Cardiac muscle cell (in vitro differentiated cells and primary cell): ENCODE results near the gene SPATS2L. TPM values are rescaled to one million over a fixed set of nuclear protein-coding genes. Genes with fewer than 3 reads are reported as not detected.
A peak's percentile ranks its signal among the peaks of the same experiment; 100 is the strongest.

Experiments
- DNase-seq, 2 donors: peaks; one replicate each; pipeline versions ENCODE4 v3.0.0 to v3.0.0-alpha.2; 2010 to 2017; ENCODE audit warnings: low read depth in 1 of 2, low spot score in 1 of 2
- H3K27ac ChIP-seq: fragments of 200-600 bp; sonication (generic); 2 replicates; pipeline ENCODE4 v1.5.1; 2016
- H3K27me3 ChIP-seq: fragments of 200-600 bp; sonication (generic); 2 replicates; pipeline ENCODE4 v1.6.0; 2016; ENCODE audit warnings: control low read depth
- H3K36me3 ChIP-seq: fragments of 200-600 bp; sonication (generic); 2 replicates; pipeline ENCODE4 v1.5.1; 2016; ENCODE audit warnings: control low read depth
- H3K4me1 ChIP-seq: fragments of 200-600 bp; sonication (generic); 2 replicates; pipeline ENCODE4 v1.8.1; 2017; ENCODE audit warnings: low read depth, mild to moderate bottlenecking, mixed run types
- H3K4me3 ChIP-seq: fragments of 200-600 bp; sonication (generic); 2 replicates; pipeline ENCODE4 v1.5.1; 2016; ENCODE audit warnings: mild to moderate bottlenecking
- H3K9me3 ChIP-seq: fragments of 200-600 bp; sonication (generic); 2 replicates; pipeline ENCODE4 v1.5.1; 2017; ENCODE audit warnings: low read depth, mild to moderate bottlenecking, control low read depth
- polyA plus RNA-seq: library from polyadenylated mRNA; unstranded; fragments of >200 nt; fragmentation: Nextera tagmentation; extraction: Ambion mirVana; gene quantifications from 2 replicates; pipeline ENCODE4 v1.2.1, GENCODE V29; 2016
- total RNA-seq: library from RNA; depleted of rRNA; stranded (reverse); fragments of >200 nt; gene quantifications from 2 replicates; pipeline ENCODE4 v1.2.3, GENCODE V29; 2016
- TF ChIP-seq, protein P1 (sequence below): IDR thresholded peaks from 2 replicates; pipeline ENCODE4 v1.5.1; 2012; ENCODE audit warnings: low read depth, mild to moderate bottlenecking, low read length

The SPATS2L gene
- total and polyA plus RNA-seq, 2 experiments from 2014 or later, result 20.0 to 37.4 TPM

DNA sequence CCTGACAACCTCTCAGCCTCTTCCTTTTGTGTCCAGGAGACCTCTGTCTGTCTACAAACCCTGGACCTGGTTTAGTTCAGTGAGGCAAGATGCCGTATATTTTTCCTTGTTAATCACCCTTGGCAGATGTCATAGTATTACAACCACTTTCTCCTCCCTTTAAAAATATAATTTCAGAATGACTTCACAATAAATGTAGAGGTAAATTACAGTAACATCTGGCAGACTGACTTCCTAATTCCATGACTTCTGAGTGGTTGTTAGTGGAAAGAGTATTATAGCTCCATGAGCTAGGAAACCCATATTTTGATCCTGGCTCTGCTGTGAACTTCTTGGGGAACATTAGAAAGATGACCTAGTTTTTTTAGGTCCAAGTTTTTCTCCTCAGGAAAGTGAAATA is 39.5 kb downstream of the SPATS2L start:
- TF ChIP-seq, protein P1, sequence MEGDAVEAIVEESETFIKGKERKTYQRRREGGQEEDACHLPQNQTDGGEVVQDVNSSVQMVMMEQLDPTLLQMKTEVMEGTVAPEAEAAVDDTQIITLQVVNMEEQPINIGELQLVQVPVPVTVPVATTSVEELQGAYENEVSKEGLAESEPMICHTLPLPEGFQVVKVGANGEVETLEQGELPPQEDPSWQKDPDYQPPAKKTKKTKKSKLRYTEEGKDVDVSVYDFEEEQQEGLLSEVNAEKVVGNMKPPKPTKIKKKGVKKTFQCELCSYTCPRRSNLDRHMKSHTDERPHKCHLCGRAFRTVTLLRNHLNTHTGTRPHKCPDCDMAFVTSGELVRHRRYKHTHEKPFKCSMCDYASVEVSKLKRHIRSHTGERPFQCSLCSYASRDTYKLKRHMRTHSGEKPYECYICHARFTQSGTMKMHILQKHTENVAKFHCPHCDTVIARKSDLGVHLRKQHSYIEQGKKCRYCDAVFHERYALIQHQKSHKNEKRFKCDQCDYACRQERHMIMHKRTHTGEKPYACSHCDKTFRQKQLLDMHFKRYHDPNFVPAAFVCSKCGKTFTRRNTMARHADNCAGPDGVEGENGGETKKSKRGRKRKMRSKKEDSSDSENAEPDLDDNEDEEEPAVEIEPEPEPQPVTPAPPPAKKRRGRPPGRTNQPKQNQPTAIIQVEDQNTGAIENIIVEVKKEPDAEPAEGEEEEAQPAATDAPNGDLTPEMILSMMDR, result no peak
- Histone ChIP-seq H3K27ac (no peak overlapping the region), H3K4me3 (no peak overlapping the region), H3K9me3 (no peaks in the 10 kb centered on the region), H3K4me1 (no peaks in the 10 kb centered on the region), H3K27me3 (no peaks in the 10 kb centered on the region), H3K36me3 (no peaks in the 10 kb centered on the region)
- no peak for DNase-seq

DNA sequence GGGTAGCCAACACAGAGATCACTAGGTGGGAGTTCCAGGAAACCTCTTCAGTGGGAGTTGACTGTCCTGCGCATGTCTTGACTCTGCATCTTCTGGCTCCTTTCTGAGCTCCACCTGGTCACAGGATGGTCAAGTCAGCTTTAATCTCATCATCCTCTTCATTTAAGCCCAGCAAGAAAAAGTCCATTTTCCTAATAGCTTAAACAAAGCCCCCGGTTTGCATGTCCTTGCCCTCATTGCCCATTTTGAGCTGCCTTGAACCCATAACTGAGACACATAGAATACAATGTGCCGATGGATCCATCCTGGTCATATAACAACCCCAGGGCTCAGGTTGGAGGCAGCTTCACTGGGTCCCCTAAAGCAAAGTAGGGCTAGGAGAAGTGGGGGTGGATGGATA is 40.8 kb downstream of the SPATS2L start:
- peaks cover 8% of the 10 kb centered on the region for H3K4me1 ChIP-seq
- no peak overlapping the region for H3K27ac ChIP-seq
- no peak for DNase-seq
- no peaks in the 10 kb centered on the region for H3K9me3 ChIP-seq
- H3K27me3 ChIP-seq, result no peaks in the 10 kb centered on the region
- H3K4me3 ChIP-seq, result no peak overlapping the region
- TF ChIP-seq, protein P1, result no peak
- H3K36me3 ChIP-seq, result no peaks in the 10 kb centered on the region

DNA sequence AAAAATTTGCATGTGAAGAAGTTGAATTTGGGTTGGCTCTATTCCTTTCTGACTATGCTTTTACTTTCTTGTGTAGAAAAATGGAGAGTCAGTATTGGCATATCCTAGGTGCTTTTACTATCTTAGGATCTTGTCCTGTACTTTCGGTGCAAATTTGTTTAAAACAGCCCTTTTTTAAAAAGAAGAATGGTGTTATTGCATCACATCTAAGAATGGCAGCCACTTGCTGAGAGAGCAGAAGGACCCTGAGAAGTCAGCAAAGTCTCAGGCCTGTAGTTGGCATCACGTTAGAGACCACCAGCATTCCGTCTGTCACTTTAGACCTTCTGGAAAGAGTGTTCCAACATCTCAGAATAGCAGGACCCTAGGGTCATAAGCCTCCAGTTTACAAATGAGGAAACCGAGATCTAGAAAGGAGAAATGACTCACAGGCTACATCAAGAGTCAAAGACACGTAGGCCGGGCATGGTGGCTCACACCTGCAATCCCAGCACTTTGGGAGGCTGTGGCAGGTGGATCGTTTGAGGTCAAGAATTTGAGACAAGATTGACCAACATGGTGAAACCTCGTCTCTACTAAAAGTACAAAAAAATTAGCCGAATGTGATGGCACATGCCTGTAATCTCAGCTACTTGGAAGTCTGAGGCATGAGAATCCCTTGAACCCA is 42.5 kb downstream of the SPATS2L start:
- Histone ChIP-seq H3K4me3 (no peak overlapping the region), H3K9me3 (no peaks in the 10 kb centered on the region), H3K36me3 (no peaks in the 10 kb centered on the region), H3K4me1 (peaks cover 16% of the 10 kb centered on the region), H3K27ac (no peak overlapping the region), H3K27me3 (no peaks in the 10 kb centered on the region)
- no peak for DNase-seq
- TF ChIP-seq, protein P1, result no peak

DNA sequence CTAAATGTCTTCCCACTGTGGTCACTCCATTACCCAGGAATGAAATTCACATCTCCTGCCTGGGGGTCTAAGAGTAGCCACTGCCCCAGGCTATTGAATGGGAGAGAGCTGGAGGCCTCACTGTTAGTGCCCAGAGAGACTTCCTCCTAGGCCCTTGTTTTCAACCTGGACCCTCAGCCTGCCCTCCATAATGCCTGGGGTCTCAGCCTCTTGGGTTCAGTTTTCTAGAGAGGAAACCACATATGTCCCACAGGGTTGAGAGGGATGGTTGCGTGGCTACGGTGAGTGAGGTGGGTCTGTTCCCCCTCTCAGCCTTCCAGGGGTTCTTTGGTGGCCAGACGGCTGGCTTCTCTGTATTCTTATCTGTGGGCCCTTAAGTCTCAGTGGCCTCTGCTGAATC is 43.4 kb downstream of the SPATS2L start:
- Histone ChIP-seq H3K36me3 (no peaks in the 10 kb centered on the region), H3K9me3 (no peaks in the 10 kb centered on the region), H3K4me3 (no peak overlapping the region), H3K4me1 (peaks cover 16% of the 10 kb centered on the region), H3K27me3 (no peaks in the 10 kb centered on the region), H3K27ac (no peak overlapping the region)
- no peak for DNase-seq
- TF ChIP-seq, protein P1, result no peak

DNA sequence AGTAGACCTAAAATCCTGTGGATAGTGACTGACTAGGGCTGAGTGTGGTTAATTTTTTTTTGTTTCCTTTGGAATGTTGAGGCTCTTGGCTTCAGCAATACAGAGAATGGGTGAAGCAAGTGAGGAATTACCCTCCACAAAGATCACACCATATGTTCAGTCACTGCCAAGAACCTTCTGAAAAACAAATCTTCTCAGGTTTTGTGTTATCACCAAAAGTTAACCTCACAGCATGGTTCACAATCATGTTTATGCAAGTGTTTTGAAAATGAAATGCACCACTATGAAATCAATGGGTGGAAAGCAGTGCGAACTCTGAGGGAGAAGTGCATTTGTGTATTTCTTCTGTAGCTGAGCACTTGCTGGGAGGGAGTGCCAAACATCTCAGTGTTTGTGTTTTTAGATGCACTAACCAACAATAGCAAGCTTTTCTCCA is 44.4 kb downstream of the SPATS2L start:
- H3K9me3 ChIP-seq, result no peaks in the 10 kb centered on the region
- H3K27me3 ChIP-seq, result no peaks in the 10 kb centered on the region
- H3K4me1 ChIP-seq, result peaks cover 16% of the 10 kb centered on the region
- H3K4me3 ChIP-seq, result no peak overlapping the region
- TF ChIP-seq, protein P1, result no peak
- no peak overlapping the region for H3K27ac ChIP-seq
- peak in 1 of 2 donors; percentile 86 for DNase-seq
- no peaks in the 10 kb centered on the region for H3K36me3 ChIP-seq
